Chondrocyte (in vitro differentiated cells): ENCODE measurements around the gene NAA50. TPM values are rescaled to one million over a fixed set of nuclear protein-coding genes. Genes with fewer than 3 reads are reported as not detected.
A peak's percentile ranks its signal among the peaks of the same experiment; 100 is the strongest.

ENCODE experiments used
- DNase-seq: peaks from one replicate; pipeline ENCODE4 v3.0.0; 2021; ENCODE audit warnings: mixed read lengths, low spot score
- H3K27ac Mint-ChIP-seq: one replicate; pipeline ENCODE4 v1.8.0; 2021; ENCODE audit warnings: mild to moderate bottlenecking, moderate library complexity, mixed read lengths; ENCODE audit not compliant: unreplicated experiment
- H3K27me3 Mint-ChIP-seq: 2 replicates; pipeline ENCODE4 v1.8.0; 2021; ENCODE audit warnings: low read depth, mixed read lengths
- H3K36me3 Mint-ChIP-seq: 2 replicates; pipeline ENCODE4 v1.8.0; 2021; ENCODE audit warnings: low read depth, mixed read lengths
- H3K4me1 Mint-ChIP-seq: 2 replicates; pipeline ENCODE4 v1.8.0; 2021; ENCODE audit warnings: low read depth, mild to moderate bottlenecking, mixed read lengths
- H3K4me3 Mint-ChIP-seq: one replicate; pipeline ENCODE4 v1.8.0; 2021; ENCODE audit warnings: mild to moderate bottlenecking, moderate library complexity, mixed read lengths; ENCODE audit not compliant: unreplicated experiment
- H3K9me3 Mint-ChIP-seq: 2 replicates; pipeline ENCODE4 v1.8.0; 2021; ENCODE audit warnings: low read depth, mixed read lengths
- long read RNA-seq: library from polyadenylated mRNA; stranded (forward); transcript quantifications from one replicate; pipeline ENCODE4 v2.0.0, GENCODE V29; 2021
- total RNA-seq: library from RNA; stranded (reverse); gene quantifications from 3 replicates; pipeline ENCODE4 v1.2.1, GENCODE V29; 2021
- TF ChIP-seq, protein P1 (sequence below): fragments of 200-600 bp; sonication (generic); IDR thresholded peaks from 2 replicates; pipeline ENCODE4 v1.5.0; 2021; ENCODE audit warnings: antibody characterized with exemption, mild to moderate bottlenecking, moderate library complexity

NAA50 gene
- 71.8 to 74.7 TPM (median 72.8 TPM) in 3 replicates for total RNA-seq
- long read RNA-seq, full-length matches to known transcripts = 109 of 113 reads
- long read RNA-seq, partial matches to known transcripts = 0 of 113 reads
- long read RNA-seq, other reads (novel, unspliced or antisense) = 4 of 113 reads

DNA sequence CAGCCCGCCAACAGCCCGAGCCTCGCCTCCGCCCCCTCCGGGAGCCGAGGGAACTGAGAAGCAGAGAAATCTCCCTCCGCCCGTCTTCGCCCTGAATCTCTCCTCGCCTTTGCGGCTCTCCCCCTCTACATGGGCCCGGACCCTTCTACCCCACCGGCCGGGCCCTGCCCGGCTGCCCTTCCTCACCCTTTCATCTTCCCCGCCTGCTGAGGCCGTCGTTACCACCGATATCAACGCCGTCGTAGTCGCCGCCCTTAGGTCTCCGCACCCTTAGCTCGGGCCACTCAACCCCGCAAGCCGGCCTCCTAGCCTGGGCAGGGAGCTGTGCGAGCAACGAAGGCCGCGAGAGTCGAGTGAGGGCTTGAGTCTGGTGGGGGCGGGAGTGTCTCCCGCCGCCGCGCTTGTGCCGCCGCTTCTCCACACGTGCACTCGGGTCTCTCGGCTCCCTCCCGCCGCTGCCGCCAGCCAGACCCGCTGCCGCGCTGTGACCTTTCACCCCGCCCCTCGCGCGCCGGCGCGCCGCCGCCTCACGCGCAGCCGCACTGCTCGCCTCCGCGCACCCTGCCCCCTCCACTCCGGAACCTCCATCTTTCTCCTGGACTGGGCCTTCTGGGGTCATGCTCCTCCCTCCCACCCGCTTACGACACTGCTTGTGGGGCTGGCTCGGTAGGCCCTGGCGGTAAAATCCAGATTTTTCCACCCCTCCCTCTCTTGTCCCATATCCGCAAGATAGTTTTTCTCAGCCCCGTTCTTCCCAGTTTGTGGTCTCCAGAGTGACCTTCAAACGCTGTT is at the start of gene NAA50:
TSS of gene NAA50 (minus strand) at position 494 of the 792 bp plus-strand sequence. CDS start at position 194, 300 bp downstream.
- no peak for DNase-seq
- TF ChIP-seq, protein P1, sequence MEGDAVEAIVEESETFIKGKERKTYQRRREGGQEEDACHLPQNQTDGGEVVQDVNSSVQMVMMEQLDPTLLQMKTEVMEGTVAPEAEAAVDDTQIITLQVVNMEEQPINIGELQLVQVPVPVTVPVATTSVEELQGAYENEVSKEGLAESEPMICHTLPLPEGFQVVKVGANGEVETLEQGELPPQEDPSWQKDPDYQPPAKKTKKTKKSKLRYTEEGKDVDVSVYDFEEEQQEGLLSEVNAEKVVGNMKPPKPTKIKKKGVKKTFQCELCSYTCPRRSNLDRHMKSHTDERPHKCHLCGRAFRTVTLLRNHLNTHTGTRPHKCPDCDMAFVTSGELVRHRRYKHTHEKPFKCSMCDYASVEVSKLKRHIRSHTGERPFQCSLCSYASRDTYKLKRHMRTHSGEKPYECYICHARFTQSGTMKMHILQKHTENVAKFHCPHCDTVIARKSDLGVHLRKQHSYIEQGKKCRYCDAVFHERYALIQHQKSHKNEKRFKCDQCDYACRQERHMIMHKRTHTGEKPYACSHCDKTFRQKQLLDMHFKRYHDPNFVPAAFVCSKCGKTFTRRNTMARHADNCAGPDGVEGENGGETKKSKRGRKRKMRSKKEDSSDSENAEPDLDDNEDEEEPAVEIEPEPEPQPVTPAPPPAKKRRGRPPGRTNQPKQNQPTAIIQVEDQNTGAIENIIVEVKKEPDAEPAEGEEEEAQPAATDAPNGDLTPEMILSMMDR = no peak
- H3K27ac Mint-ChIP-seq = peak within 1 kb of the TSS; percentile 100
- no peaks in the 10 kb centered on the region for H3K36me3 Mint-ChIP-seq
- H3K4me1 Mint-ChIP-seq = peaks cover 59% of the 10 kb centered on the region
- H3K27me3 Mint-ChIP-seq = no peaks in the 10 kb centered on the region
- H3K4me3 Mint-ChIP-seq = peak within 1 kb of the TSS; percentile 99
- no peaks in the 10 kb centered on the region for H3K9me3 Mint-ChIP-seq

DNA sequence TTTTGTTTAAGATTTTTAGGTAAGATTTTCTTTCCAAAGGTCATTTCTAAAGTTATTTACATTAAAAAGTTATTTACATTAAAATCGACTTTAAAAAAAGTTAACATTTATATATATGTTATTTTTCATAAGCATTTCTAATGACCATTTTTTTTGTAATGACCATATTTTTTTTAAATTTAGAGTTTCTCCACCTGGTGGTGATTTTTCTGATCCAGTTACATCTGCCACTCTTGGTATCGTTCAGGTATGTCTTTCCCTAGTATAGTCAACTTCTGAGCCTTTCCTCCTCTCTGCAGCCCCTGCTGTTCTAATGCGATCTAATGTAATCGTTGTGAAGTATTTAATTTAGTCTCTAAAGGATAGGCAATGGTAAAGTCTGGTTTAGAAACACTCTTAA is 49.6 kb upstream of the NAA50 start:
- H3K4me3 Mint-ChIP-seq = no peak overlapping the region
- no peak overlapping the region for H3K27ac Mint-ChIP-seq
- no peaks in the 10 kb centered on the region for H3K27me3 Mint-ChIP-seq
- H3K36me3 Mint-ChIP-seq = peaks cover 20% of the 10 kb centered on the region
- TF ChIP-seq, protein P1 = peak; percentile 51
- no peaks in the 10 kb centered on the region for H3K4me1 Mint-ChIP-seq
- no peaks in the 10 kb centered on the region for H3K9me3 Mint-ChIP-seq
- DNase-seq = no peak

GRCh38 chr3:113794526-113794925 is 48.5 kb upstream of the NAA50 start:
- no peak overlapping the region for H3K27ac Mint-ChIP-seq
- no peaks in the 10 kb centered on the region for H3K9me3 Mint-ChIP-seq
- TF ChIP-seq, protein P1 = no peak
- peaks cover 18% of the 10 kb centered on the region for H3K36me3 Mint-ChIP-seq
- H3K27me3 Mint-ChIP-seq = no peaks in the 10 kb centered on the region
- peaks cover 1% of the 10 kb centered on the region for H3K4me1 Mint-ChIP-seq
- DNase-seq = no peak
- H3K4me3 Mint-ChIP-seq = no peak overlapping the region

GRCh38 chr3:113791381-113791780 is 45.3 kb upstream of the NAA50 start:
- Mint-ChIP-seq H3K27me3 (no peaks in the 10 kb centered on the region), H3K36me3 (peaks cover 15% of the 10 kb centered on the region), H3K27ac (no peak overlapping the region), H3K9me3 (no peaks in the 10 kb centered on the region), H3K4me1 (peaks cover 7% of the 10 kb centered on the region), H3K4me3 (no peak overlapping the region)
- DNase-seq = no peak
- TF ChIP-seq, protein P1 = no peak

DNA sequence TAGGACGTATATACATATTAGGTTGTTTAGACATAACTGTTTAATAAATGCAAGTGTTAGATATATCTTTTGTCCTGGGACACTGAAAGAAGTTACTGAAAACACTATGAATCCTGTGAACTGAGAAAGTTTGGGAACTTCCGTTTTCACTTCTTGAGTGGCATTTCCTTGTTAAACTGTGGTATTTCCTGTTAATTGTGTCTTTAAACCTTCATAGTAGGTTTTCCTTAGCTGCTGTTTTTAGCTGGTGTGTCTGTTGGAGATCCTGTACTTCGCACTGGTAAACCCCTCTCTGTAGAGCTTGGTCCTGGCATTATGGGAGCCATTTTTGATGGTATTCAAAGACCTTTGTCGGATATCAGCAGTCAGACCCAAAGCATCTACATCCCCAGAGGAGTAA is 37.9 kb upstream of the NAA50 start:
- TF ChIP-seq, protein P1 = no peak
- Mint-ChIP-seq H3K36me3 (peaks cover 9% of the 10 kb centered on the region), H3K4me3 (peak overlapping the region; percentile 11), H3K4me1 (peaks cover 31% of the 10 kb centered on the region), H3K27ac (peak overlapping the region; percentile 97), H3K9me3 (no peaks in the 10 kb centered on the region), H3K27me3 (no peaks in the 10 kb centered on the region)
- no peak for DNase-seq
